ENCODE data around the gene HDDC2.

GRCh38 chr6:125262016-125263013 is 39.5 kb downstream of the HDDC2 start:
- TF ChIP-seq CTCF (IDR thresholded peaks at IDR 0.05) (no peak), POLR2A (IDR thresholded peaks at IDR 0.05) (no peak)

All from adrenal gland (tissue), 5 donors.